Uterus (tissue), 4 donors: ENCODE results near the gene LLGL2. TPM values are rescaled to one million over a fixed set of nuclear protein-coding genes. Genes with fewer than 3 reads are reported as not detected.
"Not testable (repeated sequence)": the region's sequence is repeated elsewhere in the genome, so short reads cannot be mapped to it uniquely, and the experiment has no call there.

Source experiments
- DNase-seq, 2 donors: peaks; one replicate each; pipeline ENCODE4 v3.0.0-alpha.2; 2019 to 2020
- H3K27ac ChIP-seq, 2 donors: fragments of 200-600 bp; sonication (generic); 1 replicate in 1 of 2; 2 replicates in 1 of 2; pipeline ENCODE4 v1.5.1; 2016 to 2018
- H3K27me3 ChIP-seq, 2 donors: fragments of 200-600 bp; sonication (generic); one replicate each; pipeline ENCODE4 v1.5.1; 2018 to 2019; ENCODE audit warnings: control low read depth in 1 of 2
- H3K36me3 ChIP-seq, 2 donors: fragments of 200-600 bp; sonication (generic); one replicate each; pipeline ENCODE4 v1.5.1; 2019; ENCODE audit warnings: control low read depth in 1 of 2
- H3K4me1 ChIP-seq, 2 donors: fragments of 200-600 bp; sonication (generic); one replicate each; pipeline ENCODE4 v1.5.1; 2018 to 2019; ENCODE audit warnings: control low read depth in 1 of 2
- H3K4me3 ChIP-seq, 2 donors: fragments of 200-600 bp; sonication (generic); 1 replicate in 1 of 2; 2 replicates in 1 of 2; pipeline ENCODE4 v1.5.1; 2018 to 2019; ENCODE audit warnings: mild to moderate bottlenecking in 1 of 2
- H3K9me3 ChIP-seq, 2 donors: fragments of 200-600 bp; sonication (generic); one replicate each; pipeline ENCODE4 v1.5.1; 2019; ENCODE audit warnings: control low read depth in 1 of 2
- POLR2A ChIP-seq, 2 donors: fragments of 450-650 bp; IDR thresholded peaks; one replicate each; pipeline ENCODE4 v1.6.1; 2016; ENCODE audit warnings: antibody characterized with exemption in 2 of 2, mild to moderate bottlenecking in 1 of 2, moderate library complexity in 1 of 2
- intact Hi-C: fragments of 100-400 bp; cut with DNase I; formaldehyde crosslinking; loops from one replicate; pipeline ENCODE4 v1.15.1; 2023; ENCODE audit warnings: low total_unique reads
- total RNA-seq, 4 donors: library from RNA; depleted of rRNA in 3 of 4; stranded (reverse); fragments of >200 nt in 3 of 4; gene quantifications; one replicate each; pipeline versions ENCODE4 v1.1.0 to v1.2.4, GENCODE V29; 2014 to 2023
- TF ChIP-seq, protein P1 (sequence below), 4 experiments: fragments of 200-600 bp in 2 of 4; fragments of 450-650 bp in 2 of 4; sonication (generic) in 2 of 4; IDR thresholded peaks; one replicate each; pipeline ENCODE4 v1.5.1; 2016 to 2019; ENCODE audit warnings: antibody characterized with exemption in 4 of 4, mild to moderate bottlenecking in 2 of 4, moderate library complexity in 1 of 4
- donor health status: DM: yes; HTN: yes; CAD: no.

Gene LLGL2
- total RNA-seq, 4 donors from 2014 or later: 3.1 to 31.9 (median 14.0) TPM

DNA sequence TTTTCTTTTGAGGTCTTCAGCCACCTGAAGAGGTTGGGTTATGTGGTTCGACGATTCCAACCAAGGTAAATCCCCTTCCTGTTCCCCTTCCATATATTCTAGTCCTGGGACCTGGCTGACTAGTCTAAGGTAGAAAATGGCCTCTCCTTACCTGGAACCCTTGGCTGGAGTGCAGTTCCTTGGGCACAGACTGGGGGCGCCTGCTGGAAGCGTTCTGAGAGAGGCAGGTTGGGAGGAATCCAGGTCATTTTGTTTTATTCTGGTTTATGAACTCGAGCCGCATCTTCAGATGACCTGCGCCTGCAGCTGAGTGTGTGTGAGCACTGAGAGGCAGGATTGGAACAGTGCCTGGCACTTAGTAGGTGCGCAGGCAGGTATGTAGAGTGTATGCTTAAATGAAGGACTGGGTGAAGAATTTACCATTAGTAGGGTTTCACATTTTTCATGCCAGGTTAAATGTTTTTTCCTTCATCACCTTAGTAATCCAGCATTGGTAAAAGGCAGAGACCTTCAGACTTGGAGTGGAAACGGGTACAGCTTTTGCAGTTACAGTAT lies 6.4 kb upstream of the LLGL2 start:
- no peak for DNase-seq
- Histone ChIP-seq H3K4me3 (no peak overlapping the region), H3K36me3 (no peaks in the 10 kb centered on the region), H3K27me3 (no peaks in the 10 kb centered on the region), H3K4me1 (peaks cover 2 to 7% of the 10 kb centered on the region in 2 donors), H3K9me3 (no peaks in the 10 kb centered on the region), H3K27ac (no peak overlapping the region)
- intact Hi-C loops: loop anchor here (5.0 kb wide), 2 partner anchors 92 to 232 kb away; partner anchors contain the start of gene SLC25A19
- TF ChIP-seq POLR2A (IDR thresholded peaks at IDR 0.05): no peak
- TF ChIP-seq, protein P1, sequence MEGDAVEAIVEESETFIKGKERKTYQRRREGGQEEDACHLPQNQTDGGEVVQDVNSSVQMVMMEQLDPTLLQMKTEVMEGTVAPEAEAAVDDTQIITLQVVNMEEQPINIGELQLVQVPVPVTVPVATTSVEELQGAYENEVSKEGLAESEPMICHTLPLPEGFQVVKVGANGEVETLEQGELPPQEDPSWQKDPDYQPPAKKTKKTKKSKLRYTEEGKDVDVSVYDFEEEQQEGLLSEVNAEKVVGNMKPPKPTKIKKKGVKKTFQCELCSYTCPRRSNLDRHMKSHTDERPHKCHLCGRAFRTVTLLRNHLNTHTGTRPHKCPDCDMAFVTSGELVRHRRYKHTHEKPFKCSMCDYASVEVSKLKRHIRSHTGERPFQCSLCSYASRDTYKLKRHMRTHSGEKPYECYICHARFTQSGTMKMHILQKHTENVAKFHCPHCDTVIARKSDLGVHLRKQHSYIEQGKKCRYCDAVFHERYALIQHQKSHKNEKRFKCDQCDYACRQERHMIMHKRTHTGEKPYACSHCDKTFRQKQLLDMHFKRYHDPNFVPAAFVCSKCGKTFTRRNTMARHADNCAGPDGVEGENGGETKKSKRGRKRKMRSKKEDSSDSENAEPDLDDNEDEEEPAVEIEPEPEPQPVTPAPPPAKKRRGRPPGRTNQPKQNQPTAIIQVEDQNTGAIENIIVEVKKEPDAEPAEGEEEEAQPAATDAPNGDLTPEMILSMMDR (IDR thresholded peaks at IDR 0.05): no peak

- H3K4me1 ChIP-seq, H3K27ac ChIP-seq, DNase-seq, H3K9me3 ChIP-seq, H3K36me3 ChIP-seq, H3K27me3 ChIP-seq, H3K4me3 ChIP-seq: not testable (repeated sequence)
- intact Hi-C loops: loop anchor here (10.0 kb wide), 1 partner anchor 196 kb away; no protein-coding TSS in a partner anchor
Measured at GRCh38 chr17:75520413-75520812, 5.1 kb upstream of the LLGL2 start.

GRCh38 chr17:75521290-75521689 lies 4.2 kb upstream of the LLGL2 start:
- TF ChIP-seq POLR2A (IDR thresholded peaks at IDR 0.05): no peak
- TF ChIP-seq, protein P1 (IDR thresholded peaks at IDR 0.05): no peak
- H3K4me3 ChIP-seq: no peak overlapping the region
- no peak for DNase-seq
- H3K9me3 ChIP-seq: no peaks in the 10 kb centered on the region
- intact Hi-C loops: loop anchor here (10.0 kb wide), 1 partner anchor 196 kb away; no protein-coding TSS in a partner anchor
- H3K36me3 ChIP-seq: no peaks in the 10 kb centered on the region
- H3K4me1 ChIP-seq: peaks cover 7 to 10% of the 10 kb centered on the region in 2 donors
- no peak overlapping the region for H3K27ac ChIP-seq
- H3K27me3 ChIP-seq: no peaks in the 10 kb centered on the region

- Histone ChIP-seq H3K4me3 (no peak overlapping the region), H3K9me3 (no peaks in the 10 kb centered on the region), H3K27me3 (no peaks in the 10 kb centered on the region), H3K27ac (no peak overlapping the region), H3K4me1 (peaks cover 7 to 10% of the 10 kb centered on the region in 2 donors), H3K36me3 (no peaks in the 10 kb centered on the region)
- no peak for DNase-seq
- TF ChIP-seq, protein P1 (IDR thresholded peaks at IDR 0.05): no peak
- TF ChIP-seq POLR2A (IDR thresholded peaks at IDR 0.05): no peak
- intact Hi-C loops: loop anchor here (10.0 kb wide), 1 partner anchor 197 kb away; no protein-coding TSS in a partner anchor
Measured at GRCh38 chr17:75521951-75522727, 3.4 kb upstream of the LLGL2 start.

GRCh38 chr17:75523647-75524046 lies 1.9 kb upstream of the LLGL2 start:
- TF ChIP-seq, protein P1 (IDR thresholded peaks at IDR 0.05): no peak
- no peak for TF ChIP-seq POLR2A (IDR thresholded peaks at IDR 0.05)
- no peak for DNase-seq
- Histone ChIP-seq H3K4me1 (peaks cover 0 to 10% of the 10 kb centered on the region in 2 donors), H3K27ac (no peak overlapping the region), H3K27me3 (no peaks in the 10 kb centered on the region), H3K4me3 (no peak overlapping the region), H3K9me3 (no peaks in the 10 kb centered on the region), H3K36me3 (no peaks in the 10 kb centered on the region)
- intact Hi-C loops: loop anchor here (10.0 kb wide), 1 partner anchor 199 kb away; no protein-coding TSS in a partner anchor
